Stimulated activated CD8-positive, alpha-beta memory T cell treated with anti-CD3 and anti-CD28 coated beads, Interleukin-4, amount 100 ng/mL, for 4 hours (primary cell): ENCODE results near the gene TMEM229A.
"Not testable (repeated sequence)": the region's sequence is repeated elsewhere in the genome, so short reads cannot be mapped to it uniquely, and the experiment has no call there.

Source experiments
- DNase-seq, 2 donors: peaks; one replicate each; pipeline ENCODE4 v3.0.0-alpha.2; 2020; ENCODE audit warnings: low read depth in 2 of 2, low spot score in 1 of 2

TMEM229A gene

DNA sequence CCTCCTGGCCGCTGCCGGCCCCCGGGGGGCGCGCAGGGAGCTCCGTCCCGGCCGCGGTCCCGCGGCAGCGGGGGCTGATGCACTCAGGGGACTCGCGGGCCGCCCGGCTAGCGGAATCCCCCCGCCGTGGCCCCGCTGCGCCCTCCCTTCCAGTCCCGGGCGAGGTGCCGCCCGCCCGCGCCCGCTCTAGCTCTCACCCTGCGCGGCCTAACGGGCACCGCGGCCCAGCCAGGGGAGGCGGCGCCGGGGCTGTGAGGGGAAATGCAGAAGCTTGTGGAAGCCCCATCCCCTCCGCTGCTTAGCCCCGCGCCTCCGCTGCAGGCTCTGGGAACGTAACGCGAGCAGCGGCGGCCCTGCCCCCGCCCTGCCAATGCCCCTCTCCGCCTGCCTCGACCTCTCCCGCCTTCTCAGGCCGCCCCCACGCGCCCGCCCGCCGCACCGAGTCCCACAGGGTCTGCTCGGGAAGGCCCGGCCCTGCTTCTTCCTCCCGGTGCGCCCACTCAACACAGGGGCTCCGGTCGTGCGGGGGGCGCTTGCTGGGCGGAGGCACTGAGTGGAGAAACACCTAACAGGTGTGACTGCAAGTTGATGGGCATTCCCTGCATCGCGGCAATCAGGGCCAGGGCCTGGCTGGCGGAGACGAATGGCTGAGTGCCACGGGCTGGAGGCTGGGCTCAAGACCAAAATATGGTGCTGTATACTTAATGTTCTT, 384 bp upstream of the TMEM229A start:
- DNase-seq = no peak

GRCh38 chr7:124031919-124032318, 948 bp downstream of the TMEM229A start:
- DNase-seq = no peak

GRCh38 chr7:124031406-124031805, 1.5 kb downstream of the TMEM229A start:
- no peak for DNase-seq

GRCh38 chr7:124030964-124031363, 1.9 kb downstream of the TMEM229A start:
- no peak for DNase-seq

DNA sequence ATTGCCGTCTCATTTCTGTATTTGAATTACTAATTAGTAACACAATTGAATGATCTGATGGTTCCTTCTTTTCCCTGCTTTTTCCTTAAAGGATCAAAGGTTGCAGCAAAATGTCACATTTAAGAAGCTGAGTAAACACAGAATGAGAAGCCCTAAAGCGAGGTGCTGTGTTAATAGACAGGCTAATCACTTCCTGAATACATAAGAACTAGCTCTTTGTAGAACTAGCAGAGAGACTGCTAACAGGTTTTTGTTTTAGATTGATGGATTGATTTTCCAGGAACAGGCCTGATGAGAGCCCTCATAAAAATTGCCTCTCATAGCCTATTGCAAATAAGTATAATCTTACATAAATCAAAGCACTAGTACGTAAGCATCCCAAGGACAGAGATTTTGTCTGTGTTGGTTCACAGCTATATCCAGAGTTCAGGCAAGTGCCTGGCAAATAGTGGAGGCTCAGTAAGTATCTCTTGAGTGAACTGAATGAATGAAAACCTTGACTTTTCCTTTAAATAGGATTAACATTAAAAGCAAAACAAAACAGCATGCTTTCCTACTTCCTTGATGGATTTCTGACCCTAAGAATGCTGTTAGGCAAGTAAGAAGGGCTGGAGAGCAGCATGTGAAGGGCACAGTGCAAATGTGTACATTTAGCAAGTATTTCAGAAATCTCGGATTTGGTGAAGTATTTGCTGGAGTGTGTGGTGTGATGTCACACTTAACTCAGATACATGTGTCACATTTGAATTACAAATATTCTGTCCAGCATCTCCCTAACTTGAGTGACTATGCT, 3.3 kb downstream of the TMEM229A start:
- no peak for DNase-seq

GRCh38 chr7:124027236-124027635, 5.6 kb downstream of the TMEM229A start:
- DNase-seq = no peak

DNA sequence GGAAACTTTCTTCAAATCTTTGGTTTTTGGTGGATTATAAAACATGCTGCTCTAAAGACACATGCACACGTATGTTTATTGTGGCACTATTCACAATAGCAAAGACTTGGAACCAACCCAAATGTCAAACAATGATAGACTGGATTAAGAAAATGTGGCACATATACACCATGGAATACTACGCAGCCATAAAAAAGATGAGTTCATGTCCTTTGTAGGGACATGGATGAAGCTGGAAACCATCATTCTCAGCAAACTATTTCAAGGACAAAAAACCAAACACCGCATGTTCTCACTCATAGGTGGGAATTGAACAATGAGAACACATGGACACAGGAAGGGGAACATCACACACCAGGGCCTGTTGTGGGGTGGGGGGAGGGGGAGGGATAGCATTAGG, 8.5 kb downstream of the TMEM229A start:
- not testable (repeated sequence) for DNase-seq

GRCh38 chr7:124022551-124022950, 10.3 kb downstream of the TMEM229A start:
- no peak for DNase-seq

- DNase-seq = no peak
These were observed 12.8 kb downstream of the TMEM229A start for GRCh38 chr7:124020060-124020459.

- DNase-seq = no peak
These were observed 19.6 kb downstream of the TMEM229A start for GRCh38 chr7:124013306-124013705.

DNA sequence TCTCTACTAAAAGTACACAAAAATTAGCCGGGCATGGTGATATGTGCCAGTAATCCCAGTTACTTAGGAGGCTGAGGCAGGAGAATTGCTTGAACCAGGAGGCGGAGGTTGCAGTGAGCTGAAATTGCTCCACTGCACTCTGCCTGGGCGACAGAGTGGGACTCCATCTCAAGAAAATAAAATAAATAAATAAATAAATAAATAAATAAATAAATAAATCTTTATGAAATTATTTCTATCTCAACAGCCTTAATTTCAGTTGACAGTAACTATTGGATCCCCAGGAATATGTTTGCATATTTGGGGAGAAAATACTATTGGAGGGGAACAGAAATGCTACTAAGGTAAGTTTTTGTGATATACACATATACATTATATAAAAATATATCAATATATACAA, 20.0 kb downstream of the TMEM229A start:
- no peak for DNase-seq

- DNase-seq = no peak
These were observed 23.5 kb downstream of the TMEM229A start for GRCh38 chr7:124009321-124009720.

- not testable (repeated sequence) for DNase-seq
These were observed 24.6 kb downstream of the TMEM229A start for GRCh38 chr7:124008296-124008695.

- no peak for DNase-seq
These were observed 33.2 kb downstream of the TMEM229A start for GRCh38 chr7:123999703-124000102.

DNA sequence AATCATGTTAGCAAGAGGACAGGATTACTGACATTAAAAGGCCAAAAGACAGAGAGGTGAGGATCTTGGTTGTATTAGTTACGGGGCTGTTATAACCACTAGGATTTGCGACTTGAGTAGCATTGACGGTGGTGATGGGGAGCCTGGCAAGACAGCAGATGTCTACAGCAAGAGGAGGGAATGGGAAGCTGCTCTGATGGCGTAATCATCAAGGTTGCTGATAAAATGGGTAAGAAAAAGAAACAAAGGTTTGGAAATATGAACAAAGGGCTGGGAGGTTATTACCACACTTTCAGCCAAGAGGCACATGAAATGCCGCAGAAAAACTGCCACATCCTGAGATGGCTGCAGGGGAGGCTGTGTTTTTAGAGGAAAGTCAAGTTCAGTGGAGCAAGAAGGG, 33.9 kb downstream of the TMEM229A start:
- no peak for DNase-seq

DNA sequence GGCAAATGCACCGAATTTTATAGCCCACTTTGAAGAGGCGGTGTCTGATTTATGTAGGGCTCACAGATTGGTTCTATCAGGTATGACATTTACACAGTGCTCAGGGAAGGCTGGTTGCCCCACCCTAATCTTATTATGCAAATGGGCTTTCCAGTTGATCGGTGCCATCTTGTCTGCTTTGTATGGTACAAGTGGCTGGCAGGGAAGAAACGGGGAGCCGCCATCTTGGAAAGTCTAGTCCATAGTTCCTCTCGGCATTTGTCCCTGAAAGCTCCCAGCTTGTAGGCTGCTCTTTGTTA, 36.6 kb downstream of the TMEM229A start:
- no peak for DNase-seq

GRCh38 chr7:123995617-123996326, 37.1 kb downstream of the TMEM229A start:
- no peak for DNase-seq

DNA sequence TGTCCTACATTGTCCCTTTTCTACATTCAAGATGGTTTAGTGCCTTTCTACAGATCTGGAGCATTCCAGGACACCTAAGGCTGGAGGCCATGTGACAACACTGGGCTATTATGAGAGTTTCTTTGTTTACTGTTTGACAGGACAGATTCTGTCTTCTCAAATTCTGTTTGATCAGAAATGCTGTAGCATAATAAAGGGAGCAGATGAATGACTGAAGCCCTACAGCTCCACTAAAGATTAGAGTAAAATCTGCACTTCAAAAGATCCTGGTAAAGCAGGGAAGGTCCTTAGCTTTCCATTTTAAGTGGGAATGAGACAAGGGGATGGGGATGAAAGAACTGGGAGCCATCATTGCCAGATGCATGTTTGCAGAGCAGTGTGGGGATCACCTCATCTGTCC, 38.4 kb downstream of the TMEM229A start:
- DNase-seq = no peak

DNA sequence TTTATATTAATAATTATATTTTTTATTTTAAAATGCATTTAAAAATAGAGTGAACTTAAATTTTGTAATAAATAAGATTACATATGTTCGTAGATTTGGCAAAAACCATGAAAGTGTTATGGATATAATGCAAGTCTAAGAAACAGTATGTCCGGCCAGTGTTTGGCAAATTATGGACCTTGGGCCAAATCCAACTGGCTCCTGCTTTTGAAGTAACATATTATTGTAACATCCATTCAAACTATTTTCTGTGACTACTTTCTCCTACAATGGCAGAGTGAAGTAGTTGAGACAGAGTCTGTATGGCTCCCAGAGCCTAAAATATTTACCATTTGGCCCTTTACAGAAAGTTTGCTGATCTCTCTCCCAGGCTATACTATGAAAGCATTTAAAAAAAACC, 38.9 kb downstream of the TMEM229A start:
- no peak for DNase-seq

- DNase-seq = no peak
These were observed 39.9 kb downstream of the TMEM229A start for GRCh38 chr7:123992913-123993518.

GRCh38 chr7:123987445-123987844, 45.4 kb downstream of the TMEM229A start:
- DNase-seq = no peak
